Liver (tissue), 3 donors: ENCODE measurements around the gene PDE4B.

Experiments used
- EGR1 ChIP-seq, 2 donors: IDR thresholded peaks; 2 replicates each; pipeline ENCODE4 v1.6.1; 2016 to 2018; ENCODE audit warnings: antibody characterized with exemption in 2 of 2, low read depth in 2 of 2
- HNF4A ChIP-seq, 2 donors: conservative IDR thresholded peaks; 2 replicates each; pipeline ENCODE4 v1.6.1; 2016; ENCODE audit warnings: antibody characterized with exemption in 2 of 2, mild to moderate bottlenecking in 2 of 2
- JUND ChIP-seq, 2 donors: IDR thresholded peaks; 2 replicates each; pipeline ENCODE4 v1.6.1; 2016; ENCODE audit warnings: antibody characterized with exemption in 2 of 2
- RAD21 ChIP-seq, 2 donors: IDR thresholded peaks; 2 replicates each; pipeline ENCODE4 v1.6.1; 2016; ENCODE audit warnings: antibody characterized with exemption in 2 of 2, mild to moderate bottlenecking in 2 of 2
- RXRA ChIP-seq, 2 donors: IDR thresholded peaks; 2 replicates each; pipeline ENCODE4 v1.6.1; 2017 to 2018; ENCODE audit warnings: antibody characterized with exemption in 2 of 2, mild to moderate bottlenecking in 1 of 2
- SP1 ChIP-seq: IDR thresholded peaks from 2 replicates; pipeline ENCODE4 v1.6.1; 2018; ENCODE audit warnings: antibody characterized with exemption, mild to moderate bottlenecking
- YY1 ChIP-seq: IDR thresholded peaks from 2 replicates; pipeline ENCODE4 v1.6.1; 2016; ENCODE audit warnings: antibody characterized with exemption, mild to moderate bottlenecking
- TF ChIP-seq, protein P1 (sequence below): fragments of 150-350 bp; IDR thresholded peaks from 2 replicates; pipeline ENCODE4 v1.5.1; 2017; ENCODE audit warnings: improper control_type of control experiment, low read depth, low read length; ENCODE audit not compliant: missing input control
- TF ChIP-seq, protein P2 (sequence below): IDR thresholded peaks from 2 replicates; pipeline ENCODE4 v1.6.1; 2016; ENCODE audit warnings: antibody characterized with exemption
- TF ChIP-seq, protein P3 (sequence below): IDR thresholded peaks from 2 replicates; pipeline ENCODE4 v1.6.1; 2016; ENCODE audit warnings: antibody characterized with exemption, mild to moderate bottlenecking
- TF ChIP-seq, protein P4 (sequence below): IDR thresholded peaks from 2 replicates; pipeline ENCODE4 v1.6.1; 2016; ENCODE audit warnings: antibody characterized with exemption
- donor health status: healthy.
- donor health status: healthy.

DNA sequence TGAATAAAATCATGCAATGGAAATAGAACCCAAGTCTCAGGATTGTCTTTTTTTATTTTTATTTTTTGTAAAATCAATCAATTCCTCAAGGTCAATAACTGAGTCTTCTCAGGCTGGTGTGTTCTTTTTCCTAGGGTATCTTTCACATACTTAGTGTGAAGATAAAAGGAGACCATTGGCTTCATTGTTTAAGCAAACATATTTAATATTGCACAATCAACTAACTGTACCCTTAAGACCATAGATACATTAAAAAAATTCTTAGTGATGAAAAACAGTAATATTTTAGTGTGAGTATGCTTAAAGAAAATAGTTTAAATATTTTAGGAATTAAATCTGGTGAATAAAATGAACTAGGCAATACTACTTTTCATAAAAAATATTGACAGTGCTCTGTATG is 31.4 kb downstream of the PDE4B start:
- TF ChIP-seq, protein P1, sequence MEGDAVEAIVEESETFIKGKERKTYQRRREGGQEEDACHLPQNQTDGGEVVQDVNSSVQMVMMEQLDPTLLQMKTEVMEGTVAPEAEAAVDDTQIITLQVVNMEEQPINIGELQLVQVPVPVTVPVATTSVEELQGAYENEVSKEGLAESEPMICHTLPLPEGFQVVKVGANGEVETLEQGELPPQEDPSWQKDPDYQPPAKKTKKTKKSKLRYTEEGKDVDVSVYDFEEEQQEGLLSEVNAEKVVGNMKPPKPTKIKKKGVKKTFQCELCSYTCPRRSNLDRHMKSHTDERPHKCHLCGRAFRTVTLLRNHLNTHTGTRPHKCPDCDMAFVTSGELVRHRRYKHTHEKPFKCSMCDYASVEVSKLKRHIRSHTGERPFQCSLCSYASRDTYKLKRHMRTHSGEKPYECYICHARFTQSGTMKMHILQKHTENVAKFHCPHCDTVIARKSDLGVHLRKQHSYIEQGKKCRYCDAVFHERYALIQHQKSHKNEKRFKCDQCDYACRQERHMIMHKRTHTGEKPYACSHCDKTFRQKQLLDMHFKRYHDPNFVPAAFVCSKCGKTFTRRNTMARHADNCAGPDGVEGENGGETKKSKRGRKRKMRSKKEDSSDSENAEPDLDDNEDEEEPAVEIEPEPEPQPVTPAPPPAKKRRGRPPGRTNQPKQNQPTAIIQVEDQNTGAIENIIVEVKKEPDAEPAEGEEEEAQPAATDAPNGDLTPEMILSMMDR = no peak
- TF ChIP-seq SP1 = no peak
- TF ChIP-seq, protein P2, sequence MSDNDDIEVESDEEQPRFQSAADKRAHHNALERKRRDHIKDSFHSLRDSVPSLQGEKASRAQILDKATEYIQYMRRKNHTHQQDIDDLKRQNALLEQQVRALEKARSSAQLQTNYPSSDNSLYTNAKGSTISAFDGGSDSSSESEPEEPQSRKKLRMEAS = no peak
- TF ChIP-seq RAD21 (IDR thresholded peaks at IDR 0.05) = no peak
- TF ChIP-seq YY1 = no peak
- TF ChIP-seq, protein P3, sequence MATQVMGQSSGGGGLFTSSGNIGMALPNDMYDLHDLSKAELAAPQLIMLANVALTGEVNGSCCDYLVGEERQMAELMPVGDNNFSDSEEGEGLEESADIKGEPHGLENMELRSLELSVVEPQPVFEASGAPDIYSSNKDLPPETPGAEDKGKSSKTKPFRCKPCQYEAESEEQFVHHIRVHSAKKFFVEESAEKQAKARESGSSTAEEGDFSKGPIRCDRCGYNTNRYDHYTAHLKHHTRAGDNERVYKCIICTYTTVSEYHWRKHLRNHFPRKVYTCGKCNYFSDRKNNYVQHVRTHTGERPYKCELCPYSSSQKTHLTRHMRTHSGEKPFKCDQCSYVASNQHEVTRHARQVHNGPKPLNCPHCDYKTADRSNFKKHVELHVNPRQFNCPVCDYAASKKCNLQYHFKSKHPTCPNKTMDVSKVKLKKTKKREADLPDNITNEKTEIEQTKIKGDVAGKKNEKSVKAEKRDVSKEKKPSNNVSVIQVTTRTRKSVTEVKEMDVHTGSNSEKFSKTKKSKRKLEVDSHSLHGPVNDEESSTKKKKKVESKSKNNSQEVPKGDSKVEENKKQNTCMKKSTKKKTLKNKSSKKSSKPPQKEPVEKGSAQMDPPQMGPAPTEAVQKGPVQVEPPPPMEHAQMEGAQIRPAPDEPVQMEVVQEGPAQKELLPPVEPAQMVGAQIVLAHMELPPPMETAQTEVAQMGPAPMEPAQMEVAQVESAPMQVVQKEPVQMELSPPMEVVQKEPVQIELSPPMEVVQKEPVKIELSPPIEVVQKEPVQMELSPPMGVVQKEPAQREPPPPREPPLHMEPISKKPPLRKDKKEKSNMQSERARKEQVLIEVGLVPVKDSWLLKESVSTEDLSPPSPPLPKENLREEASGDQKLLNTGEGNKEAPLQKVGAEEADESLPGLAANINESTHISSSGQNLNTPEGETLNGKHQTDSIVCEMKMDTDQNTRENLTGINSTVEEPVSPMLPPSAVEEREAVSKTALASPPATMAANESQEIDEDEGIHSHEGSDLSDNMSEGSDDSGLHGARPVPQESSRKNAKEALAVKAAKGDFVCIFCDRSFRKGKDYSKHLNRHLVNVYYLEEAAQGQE = no peak
- TF ChIP-seq, protein P4, sequence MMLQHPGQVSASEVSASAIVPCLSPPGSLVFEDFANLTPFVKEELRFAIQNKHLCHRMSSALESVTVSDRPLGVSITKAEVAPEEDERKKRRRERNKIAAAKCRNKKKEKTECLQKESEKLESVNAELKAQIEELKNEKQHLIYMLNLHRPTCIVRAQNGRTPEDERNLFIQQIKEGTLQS = no peak
- TF ChIP-seq RXRA (IDR thresholded peaks at IDR 0.05) = no peak
- no peak for TF ChIP-seq EGR1 (IDR thresholded peaks at IDR 0.05; ENCODE audit: low read depth in 2 of 2)
- no peak for TF ChIP-seq JUND (IDR thresholded peaks at IDR 0.05)
- TF ChIP-seq HNF4A (conservative IDR thresholded peaks at IDR 0.05) = no peak
